ENCODE measurements around the gene OGDH.
A peak's percentile ranks its signal among the peaks of the same experiment; 100 is the strongest.

The OGDH gene

GRCh38 chr7:44576228-44576627, 30.2 kb upstream of the OGDH start:
- TF ChIP-seq TSHZ2 (CRISPR knock-in tag; IDR thresholded peaks at IDR 0.05) (no peak), OSR1 (CRISPR knock-in tag; IDR thresholded peaks at IDR 0.05) (no peak), TCF4 (CRISPR knock-in tag; IDR thresholded peaks at IDR 0.05; ENCODE audit: borderline replicate concordance) (no peak), PPARA (CRISPR knock-in tag; IDR thresholded peaks at IDR 0.05; ENCODE audit: borderline replicate concordance) (no peak), GLIS3 (CRISPR knock-in tag; IDR thresholded peaks at IDR 0.05) (no peak), ZNF565 (CRISPR knock-in tag; conservative IDR thresholded peaks at IDR 0.05; ENCODE audit: low read depth) (no peak), ISL1 (CRISPR knock-in tag; IDR thresholded peaks at IDR 0.05) (no peak), RARB (CRISPR knock-in tag; IDR thresholded peaks at IDR 0.05) (no peak), POU6F1 (CRISPR knock-in tag; IDR thresholded peaks at IDR 0.05; ENCODE audit: borderline replicate concordance, low read depth) (no peak), ESRRG (CRISPR knock-in tag; IDR thresholded peaks at IDR 0.05) (no peak), ARNTL (CRISPR knock-in tag; IDR thresholded peaks at IDR 0.05; ENCODE audit: borderline replicate concordance, low read depth) (no peak), ZFP30 (CRISPR knock-in tag; IDR thresholded peaks at IDR 0.05) (no peak), CSDC2 (CRISPR knock-in tag; IDR thresholded peaks at IDR 0.05) (no peak), ZNF8 (CRISPR knock-in tag; IDR thresholded peaks at IDR 0.05) (no peak), CREB5 (CRISPR knock-in tag; IDR thresholded peaks at IDR 0.05; ENCODE audit: low read depth) (no peak), ZC3H10 (CRISPR knock-in tag; IDR thresholded peaks at IDR 0.05) (no peak), BACH2 (CRISPR knock-in tag; IDR thresholded peaks at IDR 0.05; ENCODE audit: borderline replicate concordance) (no peak)
- ATAC-seq: no peak

- TF ChIP-seq ZFP3 (CRISPR knock-in tag; IDR thresholded peaks at IDR 0.05) (no peak), ZFP30 (CRISPR knock-in tag; IDR thresholded peaks at IDR 0.05) (no peak), OSR1 (CRISPR knock-in tag; IDR thresholded peaks at IDR 0.05) (no peak), CREB5 (CRISPR knock-in tag; IDR thresholded peaks at IDR 0.05; ENCODE audit: low read depth) (no peak), RARB (CRISPR knock-in tag; IDR thresholded peaks at IDR 0.05) (no peak), POU6F1 (CRISPR knock-in tag; IDR thresholded peaks at IDR 0.05; ENCODE audit: borderline replicate concordance, low read depth) (no peak), PPARA (CRISPR knock-in tag; IDR thresholded peaks at IDR 0.05; ENCODE audit: borderline replicate concordance) (no peak), CSRNP3 (CRISPR knock-in tag; IDR thresholded peaks at IDR 0.05) (no peak), TOX (CRISPR knock-in tag; IDR thresholded peaks at IDR 0.05; ENCODE audit: borderline replicate concordance) (no peak), ZNF8 (CRISPR knock-in tag; IDR thresholded peaks at IDR 0.05) (no peak), ESRRG (CRISPR knock-in tag; IDR thresholded peaks at IDR 0.05) (no peak), PATZ1 (CRISPR knock-in tag; IDR thresholded peaks at IDR 0.05; ENCODE audit: borderline replicate concordance) (no peak), ZNF565 (CRISPR knock-in tag; conservative IDR thresholded peaks at IDR 0.05; ENCODE audit: low read depth) (no peak)
- ATAC-seq: peak; percentile 24
Observed at GRCh38 chr7:44580945-44581878, 25.2 kb upstream of the OGDH start.
